AG04450 (cell line): ENCODE measurements around the gene SETD5. TPM values are rescaled to one million over a fixed set of nuclear protein-coding genes. Genes with fewer than 3 reads are reported as not detected.
A peak's percentile ranks its signal among the peaks of the same experiment; 100 is the strongest.

ENCODE experiments used
- CTCF ChIA-PET: fragments of 300-600, 350-600 bp; formaldehyde crosslinking; extraction: SDS; loops from one replicate; lab custom pipeline; 2022; ENCODE audit warnings: antibody characterized with exemption, inconsistent platforms; lab: Charles Lee
- POLR2A ChIA-PET: fragments of 350-600 bp; formaldehyde crosslinking; extraction: SDS; loops from one replicate; lab custom pipeline; 2021; ENCODE audit warnings: antibody characterized with exemption, inconsistent platforms; lab: Yijun Ruan, JAX
- DNase-seq: peaks from one replicate; pipeline ENCODE4 v3.0.0-alpha.2; 2011; ENCODE audit warnings: low read depth, low spot score
- H3K27ac ChIP-seq: one replicate; pipeline ENCODE4 v1.5.1; 2012; ENCODE audit warnings: low read depth, low read length, control low read depth
- H3K27me3 ChIP-seq: one replicate; pipeline ENCODE4 v1.6.0; 2012; ENCODE audit warnings: low read length; ENCODE audit not compliant: control insufficient read depth, insufficient read depth
- H3K4me3 ChIP-seq: 2 replicates; pipeline ENCODE4 v1.5.1; 2011; ENCODE audit warnings: mild to moderate bottlenecking, low read depth, low read length, control low read depth
- H3K9me3 ChIP-seq: 2 replicates; pipeline ENCODE4 v1.5.1; 2012; ENCODE audit warnings: low read length; ENCODE audit not compliant: control insufficient read depth, insufficient read depth
- polyA plus RNA-seq: library from polyadenylated mRNA; depleted of rRNA; stranded (reverse); fragments of >200 nt; gene quantifications from 2 replicates; pipeline ENCODE4 v1.2.3, GENCODE V29; 2011
- TF ChIP-seq, protein P1 (sequence below): IDR thresholded peaks from 2 replicates; pipeline ENCODE4 v1.5.1; 2011; ENCODE audit warnings: low read depth, low read length, control low read depth, inconsistent platforms

The SETD5 gene
- polyA plus RNA-seq, 1 experiment: 75.0 TPM

DNA sequence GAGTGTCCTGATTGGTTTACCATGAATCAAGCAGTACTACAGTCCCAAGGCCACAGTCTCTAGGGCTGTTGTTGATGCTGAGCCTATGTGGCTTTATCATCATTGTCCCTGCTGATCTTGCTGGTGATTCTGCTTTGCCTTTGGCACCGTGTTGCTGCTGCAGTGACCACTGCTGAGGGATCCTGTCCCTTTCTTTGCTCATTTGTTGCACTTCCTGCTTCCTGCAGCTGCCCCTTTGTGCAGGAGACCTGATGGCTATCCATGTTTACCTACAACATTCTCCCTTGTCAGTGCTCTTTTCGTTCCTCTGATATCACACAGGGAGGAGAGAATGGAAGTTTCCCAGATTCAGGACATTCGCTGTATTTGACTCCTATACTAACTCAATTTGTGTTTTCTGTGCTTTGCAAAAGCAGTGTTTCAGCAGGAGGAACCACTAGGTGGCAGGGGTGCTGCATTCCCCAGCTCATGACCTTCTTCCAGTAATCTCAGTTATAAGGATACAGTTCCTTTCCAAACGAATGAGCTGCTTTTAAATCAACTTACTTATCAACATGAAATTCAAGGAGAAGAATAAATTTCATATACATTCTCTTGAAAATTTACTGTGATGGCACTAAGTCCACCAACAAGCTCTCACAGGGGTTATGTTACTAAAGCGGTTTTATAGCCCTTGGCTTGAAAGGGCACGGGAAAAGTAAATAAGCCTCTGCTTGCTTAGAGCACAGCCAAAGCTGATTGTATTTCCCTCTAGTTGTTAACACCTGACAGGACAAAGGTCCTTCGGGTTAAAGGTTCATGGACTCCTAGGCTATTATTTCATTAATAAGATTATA lies 44.3 kb upstream of the SETD5 start:
- DNase-seq: no peak
- Histone ChIP-seq H3K4me3 (no peak overlapping the region), H3K27me3 (no peaks in the 10 kb centered on the region), H3K9me3 (no peaks in the 10 kb centered on the region; the same call in 1 of the 2 replicates), H3K27ac (no peak overlapping the region)
- POLR2A ChIA-PET: interaction anchor here (0.9 to 1.5 kb wide), 3 partner anchors 10 to 43 kb away, joined by 3 to 7 read pairs (median 3); partner anchors contain the start of gene THUMPD3
- TF ChIP-seq, protein P1, sequence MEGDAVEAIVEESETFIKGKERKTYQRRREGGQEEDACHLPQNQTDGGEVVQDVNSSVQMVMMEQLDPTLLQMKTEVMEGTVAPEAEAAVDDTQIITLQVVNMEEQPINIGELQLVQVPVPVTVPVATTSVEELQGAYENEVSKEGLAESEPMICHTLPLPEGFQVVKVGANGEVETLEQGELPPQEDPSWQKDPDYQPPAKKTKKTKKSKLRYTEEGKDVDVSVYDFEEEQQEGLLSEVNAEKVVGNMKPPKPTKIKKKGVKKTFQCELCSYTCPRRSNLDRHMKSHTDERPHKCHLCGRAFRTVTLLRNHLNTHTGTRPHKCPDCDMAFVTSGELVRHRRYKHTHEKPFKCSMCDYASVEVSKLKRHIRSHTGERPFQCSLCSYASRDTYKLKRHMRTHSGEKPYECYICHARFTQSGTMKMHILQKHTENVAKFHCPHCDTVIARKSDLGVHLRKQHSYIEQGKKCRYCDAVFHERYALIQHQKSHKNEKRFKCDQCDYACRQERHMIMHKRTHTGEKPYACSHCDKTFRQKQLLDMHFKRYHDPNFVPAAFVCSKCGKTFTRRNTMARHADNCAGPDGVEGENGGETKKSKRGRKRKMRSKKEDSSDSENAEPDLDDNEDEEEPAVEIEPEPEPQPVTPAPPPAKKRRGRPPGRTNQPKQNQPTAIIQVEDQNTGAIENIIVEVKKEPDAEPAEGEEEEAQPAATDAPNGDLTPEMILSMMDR: peak; percentile 96
- CTCF ChIA-PET: interaction anchor here (0.6 to 3.0 kb wide), 46 partner anchors 10 to 578 kb away, joined by 3 to 66 read pairs (median 4); partner anchors contain the start of genes MTMR14 and THUMPD3

GRCh38 chr3:9361691-9362388 lies 35.6 kb upstream of the SETD5 start:
- H3K27ac ChIP-seq: no peak overlapping the region
- H3K27me3 ChIP-seq: no peaks in the 10 kb centered on the region
- TF ChIP-seq, protein P1: no peak
- ChIA-PET POLR2A (interaction anchor here (0.6 to 2.7 kb wide), 5 partner anchors 8 to 554 kb away, joined by 3 to 35 read pairs (median 6); no protein-coding TSS in a partner anchor), CTCF (interaction anchor here (0.7 to 4.1 kb wide), 5 partner anchors 9 to 861 kb away, joined by 3 to 66 read pairs (median 3); partner anchors contain the start of gene LMCD1)
- peak overlapping the region; percentile 74; the same call in 1 of the 2 replicates for H3K4me3 ChIP-seq
- H3K9me3 ChIP-seq: no peaks in the 10 kb centered on the region
- no peak for DNase-seq

GRCh38 chr3:9362731-9363530 lies 34.5 kb upstream of the SETD5 start, which contains the start of gene THUMPD3:
Gene THUMPD3 (plus strand): TSS chr3:9363054. CDS start chr3:9365069, 2,015 bp downstream.
- H3K27me3 ChIP-seq: no peaks in the 10 kb centered on the region
- DNase-seq: peak; percentile 81
- POLR2A ChIA-PET: interaction anchor here (0.6 to 2.7 kb wide), 13 partner anchors 9 to 387 kb away, joined by 3 to 35 read pairs (median 3); partner anchors contain the start of genes OGG1 and SRGAP3
- H3K9me3 ChIP-seq: no peaks in the 10 kb centered on the region
- CTCF ChIA-PET: interaction anchor here (0.6 to 4.1 kb wide), 6 partner anchors 10 to 376 kb away, joined by 3 to 66 read pairs (median 3); no protein-coding TSS in a partner anchor
- peak within 1 kb of the TSS; percentile 74 for H3K4me3 ChIP-seq
- TF ChIP-seq, protein P1: no peak
- peak within 1 kb of the TSS; percentile 96 for H3K27ac ChIP-seq

DNA sequence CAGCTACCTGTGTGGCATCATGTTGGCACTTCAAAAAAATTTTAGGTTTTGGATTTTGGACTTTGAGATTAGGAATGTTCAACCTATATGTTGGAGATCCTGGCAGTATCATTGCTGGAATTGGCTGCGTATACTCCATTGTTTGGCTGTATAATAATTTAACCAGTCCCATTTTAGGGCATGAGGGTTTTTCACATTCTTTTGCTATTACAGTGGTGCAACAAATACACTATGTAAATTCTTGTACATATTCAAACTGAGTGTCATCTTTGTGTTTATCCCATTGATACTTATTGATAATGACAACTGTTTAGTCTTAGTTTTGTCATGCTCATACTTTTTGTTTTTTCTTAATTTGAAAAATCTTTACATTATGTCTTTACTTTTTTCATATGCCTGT lies 27.9 kb upstream of the SETD5 start:
- ChIA-PET CTCF (interaction anchor here (0.7 to 0.9 kb wide), 2 partner anchors 16 to 254 kb away, joined by 3 to 4 read pairs; no protein-coding TSS in a partner anchor), POLR2A (no interaction called here)
- no peak for DNase-seq
- TF ChIP-seq, protein P1: no peak
- no peaks in the 10 kb centered on the region for H3K27me3 ChIP-seq
- no peak overlapping the region for H3K27ac ChIP-seq
- H3K4me3 ChIP-seq: no peak overlapping the region
- no peaks in the 10 kb centered on the region for H3K9me3 ChIP-seq
